Skin epidermis (tissue), 12 donors: ENCODE results near the gene OMP.
"Not testable (repeated sequence)": the region's sequence is repeated elsewhere in the genome, so short reads cannot be mapped to it uniquely, and the experiment has no call there.

ENCODE experiments used
- H3K27ac ChIP-seq, 21 experiments: fragments of 200-600 bp; sonication (generic) in 11 of 21; one replicate each; pipeline ENCODE4 v1.5.0; 2020; ENCODE audit warnings: mild to moderate bottlenecking in 3 of 21, inconsistent platforms in 2 of 21, moderate library complexity in 2 of 21
- H3K4me3 ChIP-seq, 7 experiments: fragments of 200-600 bp; sonication (generic) in 2 of 7; one replicate each; pipeline ENCODE4 v1.5.0; 2020; ENCODE audit warnings: inconsistent platforms in 2 of 7, mild to moderate bottlenecking in 2 of 7, moderate library complexity in 1 of 7

The OMP gene

GRCh38 chr11:77102246-77103210, at the start of gene OMP:
TSS of gene OMP (plus strand) at chr11:77102840. CDS start at chr11:77102840, 0 bp downstream.
- no peak within 1 kb of the TSS for H3K4me3 ChIP-seq
- no peak within 1 kb of the TSS for H3K27ac ChIP-seq

GRCh38 chr11:77053217-77054015, 49.2 kb upstream of the OMP start:
- Histone ChIP-seq H3K27ac (no peak overlapping the region), H3K4me3 (no peak overlapping the region)

- no peak overlapping the region for H3K4me3 ChIP-seq
Observed at GRCh38 chr11:77054084-77054483, 48.6 kb upstream of the OMP start.

GRCh38 chr11:77055101-77055561, 47.5 kb upstream of the OMP start:
- Histone ChIP-seq H3K4me3 (no peak overlapping the region), H3K27ac (no peak overlapping the region)

More at GRCh38 chr11:77054084-77054483, 48.6 kb upstream of the OMP start:
- H3K27ac ChIP-seq = no peak overlapping the region

- H3K4me3 ChIP-seq = no peak overlapping the region
- H3K27ac ChIP-seq = no peak overlapping the region
Observed at GRCh38 chr11:77055913-77056312, 46.7 kb upstream of the OMP start.

GRCh38 chr11:77056814-77057402, 45.7 kb upstream of the OMP start:
- no peak overlapping the region for H3K4me3 ChIP-seq

GRCh38 chr11:77057938-77058474, 44.6 kb upstream of the OMP start:
- no peak overlapping the region for H3K27ac ChIP-seq
- no peak overlapping the region for H3K4me3 ChIP-seq

More at GRCh38 chr11:77056814-77057402, 45.7 kb upstream of the OMP start:
- no peak overlapping the region for H3K27ac ChIP-seq

GRCh38 chr11:77058900-77059299, 43.7 kb upstream of the OMP start:
- no peak overlapping the region for H3K4me3 ChIP-seq
- H3K27ac ChIP-seq = no peak overlapping the region

GRCh38 chr11:77059806-77060205, 42.8 kb upstream of the OMP start:
- Histone ChIP-seq H3K4me3 (no peak overlapping the region), H3K27ac (no peak overlapping the region)

- Histone ChIP-seq H3K27ac (no peak overlapping the region), H3K4me3 (no peak overlapping the region)
Observed at GRCh38 chr11:77060234-77060633, 42.4 kb upstream of the OMP start.

GRCh38 chr11:77061258-77061657, 41.4 kb upstream of the OMP start:
- H3K4me3 ChIP-seq, H3K27ac ChIP-seq: not testable (repeated sequence)

GRCh38 chr11:77062924-77063323, 39.7 kb upstream of the OMP start:
- no peak overlapping the region for H3K27ac ChIP-seq

GRCh38 chr11:77063407-77063806, 39.2 kb upstream of the OMP start:
- Histone ChIP-seq H3K4me3 (no peak overlapping the region), H3K27ac (no peak overlapping the region)

More at GRCh38 chr11:77062924-77063323, 39.7 kb upstream of the OMP start:
- H3K4me3 ChIP-seq = no peak overlapping the region

- no peak overlapping the region for H3K27ac ChIP-seq
Observed at GRCh38 chr11:77063861-77064260, 38.8 kb upstream of the OMP start.

GRCh38 chr11:77064648-77065217, 37.9 kb upstream of the OMP start:
- no peak overlapping the region for H3K27ac ChIP-seq
- H3K4me3 ChIP-seq = no peak overlapping the region

More at GRCh38 chr11:77063861-77064260, 38.8 kb upstream of the OMP start:
- H3K4me3 ChIP-seq = no peak overlapping the region

GRCh38 chr11:77065878-77066228, 36.8 kb upstream of the OMP start:
- Histone ChIP-seq H3K4me3 (peak overlapping the region; percentile 53 to 89 (median 74)), H3K27ac (peak overlapping the region in 19 of 21 experiments; percentile 30 to 91 (median 82))

GRCh38 chr11:77066229-77067042, 36.2 kb upstream of the OMP start, which contains the start of gene CAPN5:
TSS of gene CAPN5 (plus strand) at chr11:77066971. CDS start at chr11:77084887, 17,916 bp downstream.
- Histone ChIP-seq H3K27ac (peak within 1 kb of the TSS in 20 of 21 experiments; percentile 34 to 91 (median 81)), H3K4me3 (peak within 1 kb of the TSS; percentile 53 to 89 (median 74))

- H3K27ac ChIP-seq = no peak overlapping the region
- no peak overlapping the region for H3K4me3 ChIP-seq
Observed at GRCh38 chr11:77067861-77068443, 34.7 kb upstream of the OMP start.
